H1 (cell line): ENCODE measurements around the gene NDUFA11. TPM values are rescaled to one million over a fixed set of nuclear protein-coding genes. Genes with fewer than 3 reads are reported as not detected.

ENCODE experiments used
- BRCA1 ChIP-seq: IDR thresholded peaks from 2 replicates; pipeline ENCODE4 v1.6.1; 2012; ENCODE audit warnings: low read depth, low read length, improper control_type of control experiment
- CEBPB ChIP-seq: IDR thresholded peaks from 2 replicates; pipeline ENCODE4 v1.6.1; 2012; ENCODE audit warnings: low read depth, low read length
- CHD2 ChIP-seq: IDR thresholded peaks from 2 replicates; pipeline ENCODE4 v1.6.1; 2012; ENCODE audit warnings: low read length, improper control_type of control experiment
- CREB1 ChIP-seq: IDR thresholded peaks from 2 replicates; pipeline ENCODE4 v1.6.1; 2012; ENCODE audit warnings: inconsistent platforms
- CTBP2 ChIP-seq: IDR thresholded peaks from 2 replicates; pipeline ENCODE4 v1.7.0; 2011; ENCODE audit warnings: borderline replicate concordance, mild to moderate bottlenecking, moderate library complexity, mixed read lengths, low read length; ENCODE audit not compliant: insufficient read depth, insufficient read length
- EP300 ChIP-seq, 2 experiments: IDR thresholded peaks; 1 replicate in 1 of 2; 2 replicates in 1 of 2; pipeline ENCODE4 v1.6.1; 2011 to 2012; ENCODE audit warnings: low read depth in 2 of 2, low read length in 2 of 2, mild to moderate bottlenecking in 2 of 2, borderline replicate concordance in 1 of 2, inconsistent platforms in 1 of 2, moderate library complexity in 1 of 2
- HDAC2 ChIP-seq, 2 experiments: fragments of 300-600 bp in 1 of 2; sonication (generic) in 1 of 2; IDR thresholded peaks; 2 replicates each; pipeline ENCODE4 v1.6.1; 2011 to 2012; ENCODE audit warnings: low read depth in 2 of 2, low read length in 2 of 2, mild to moderate bottlenecking in 2 of 2, moderate library complexity in 2 of 2, borderline replicate concordance in 1 of 2, inconsistent platforms in 1 of 2
- HDAC6 ChIP-seq: IDR thresholded peaks from one replicate; pipeline ENCODE4 v1.7.1; 2012; ENCODE audit warnings: low read depth, mild to moderate bottlenecking, inconsistent platforms, low read length, moderate library complexity
- KDM5A ChIP-seq: fragments of 200-600 bp; IDR thresholded peaks from 2 replicates; pipeline ENCODE4 v1.7.1; 2012; ENCODE audit warnings: mild to moderate bottlenecking, low read length, inconsistent platforms, mixed read lengths
- NANOG ChIP-seq: IDR thresholded peaks from 2 replicates; pipeline ENCODE4 v1.6.1; 2011; ENCODE audit warnings: low read length, low read depth, mild to moderate bottlenecking, inconsistent platforms; ENCODE audit not compliant: insufficient read depth, poor library complexity, severe bottlenecking
- PHF8 ChIP-seq: fragments of 200-600 bp; sonication (generic); conservative IDR thresholded peaks from 2 replicates; pipeline ENCODE4 v1.7.1; 2012; ENCODE audit warnings: low read depth, mild to moderate bottlenecking, inconsistent platforms, low read length, moderate library complexity
- POLR2A ChIP-seq, 2 experiments: IDR thresholded peaks; 1 replicate in 1 of 2; 2 replicates in 1 of 2; pipeline ENCODE4 v1.6.1; 2011; ENCODE audit warnings: low read depth in 2 of 2, low read length in 2 of 2, mild to moderate bottlenecking in 2 of 2; ENCODE audit errors: control extremely low read depth in 1 of 2
- POLR2AphosphoS5 ChIP-seq: IDR thresholded peaks from 2 replicates; pipeline ENCODE4 v1.6.1; 2011; ENCODE audit warnings: low read depth, low read length
- RFX5 ChIP-seq: IDR thresholded peaks from 2 replicates; pipeline ENCODE4 v1.6.1; 2011; ENCODE audit warnings: low read depth, low read length, improper control_type of control experiment, borderline replicate concordance
- SP1 ChIP-seq: IDR thresholded peaks from 2 replicates; pipeline ENCODE4 v1.6.1; 2011; ENCODE audit warnings: low read depth, low read length
- SRF ChIP-seq: IDR thresholded peaks from 2 replicates; pipeline ENCODE4 v1.6.1; 2011; ENCODE audit warnings: mild to moderate bottlenecking, low read depth, low read length, moderate library complexity
- TAF1 ChIP-seq: IDR thresholded peaks from 2 replicates; pipeline ENCODE4 v1.6.1; 2011; ENCODE audit warnings: mild to moderate bottlenecking, low read depth, low read length
- TBP ChIP-seq: IDR thresholded peaks from 2 replicates; pipeline ENCODE4 v1.6.1; 2011; ENCODE audit warnings: low read depth, low read length, improper control_type of control experiment
- TEAD4 ChIP-seq: IDR thresholded peaks from 2 replicates; pipeline ENCODE4 v1.6.1; 2012; ENCODE audit warnings: low read depth, low read length, inconsistent platforms, mixed read lengths
- YY1 ChIP-seq: IDR thresholded peaks from 2 replicates; pipeline ENCODE4 v1.6.1; 2011; ENCODE audit warnings: low read depth, mild to moderate bottlenecking, low read length
- polyA plus RNA-seq, 7 experiments: library from polyadenylated mRNA; depleted of rRNA in 3 of 7; stranded (reverse) in 5 of 7; unstranded in 2 of 7; fragments of >200 nt in 5 of 7; fragments of 200-250 nt in 2 of 7; gene quantifications; 1 replicate in 5 of 7; 2 replicates in 1 of 7; 4 replicates in 1 of 7; pipeline versions ENCODE4 v1.2.1 to v1.2.3, GENCODE V29; 2011 to 2013; ENCODE audit warnings: missing spikeins in 2 of 7, mixed read lengths in 2 of 7
- total RNA-seq: library from RNA; stranded (reverse); fragmentation: NEBNext Ultra II Directional; extraction: Animal tissue kit (Norgen Biotek cat#: 25700); gene quantifications from 2 replicates; pipeline ENCODE4 v1.2.1, GENCODE V29; 2021
- TF ChIP-seq, protein P1 (sequence below): IDR thresholded peaks from 2 replicates; pipeline ENCODE4 v1.6.1; 2012; ENCODE audit warnings: low read length, inconsistent platforms
- TF ChIP-seq, protein P2 (sequence below): IDR thresholded peaks from 2 replicates; pipeline ENCODE4 v1.6.1; 2011; ENCODE audit warnings: low read length, improper control_type of control experiment

The NDUFA11 gene
- total and polyA plus RNA-seq, 2 of the 8 experiments (the other 6 are each of a cell fraction or from before 2014, with no cell fraction given), result 205 to 1,037 TPM

DNA sequence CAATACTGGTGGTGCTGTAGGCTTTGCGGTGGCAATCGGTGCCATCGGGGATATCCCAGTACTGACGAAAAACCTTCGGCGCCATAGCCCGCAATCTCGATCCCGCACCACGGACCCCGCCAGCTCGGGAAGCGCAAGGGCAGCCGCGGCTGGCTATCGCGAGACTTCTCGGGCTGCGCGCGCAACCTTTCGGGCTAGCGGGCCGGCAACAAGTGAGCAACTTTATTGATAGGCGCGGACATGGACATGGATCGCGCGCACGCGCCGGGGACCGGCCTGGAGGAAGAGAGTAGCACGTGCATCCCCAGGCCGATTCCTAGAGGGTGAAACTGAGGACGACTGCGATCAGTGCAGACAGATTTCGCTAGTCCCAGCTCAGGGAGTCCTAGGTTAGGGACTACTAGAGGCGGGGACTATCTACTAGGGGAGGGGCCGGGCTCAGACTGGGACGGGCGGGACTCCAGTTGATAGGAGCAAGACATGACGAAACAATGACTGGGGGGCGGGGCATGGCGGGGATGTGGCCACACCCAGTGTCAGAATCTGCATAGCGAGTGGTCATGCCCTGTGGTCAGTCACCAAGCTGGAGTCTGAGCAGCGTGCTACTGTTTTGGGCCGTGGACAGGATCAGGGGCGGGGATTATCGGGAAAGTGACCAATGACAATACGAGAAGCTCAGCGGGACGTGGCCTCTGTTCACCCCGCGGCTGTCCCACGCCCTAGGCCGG lies at the start of gene NDUFA11 (continued):
- TF ChIP-seq, protein P1, sequence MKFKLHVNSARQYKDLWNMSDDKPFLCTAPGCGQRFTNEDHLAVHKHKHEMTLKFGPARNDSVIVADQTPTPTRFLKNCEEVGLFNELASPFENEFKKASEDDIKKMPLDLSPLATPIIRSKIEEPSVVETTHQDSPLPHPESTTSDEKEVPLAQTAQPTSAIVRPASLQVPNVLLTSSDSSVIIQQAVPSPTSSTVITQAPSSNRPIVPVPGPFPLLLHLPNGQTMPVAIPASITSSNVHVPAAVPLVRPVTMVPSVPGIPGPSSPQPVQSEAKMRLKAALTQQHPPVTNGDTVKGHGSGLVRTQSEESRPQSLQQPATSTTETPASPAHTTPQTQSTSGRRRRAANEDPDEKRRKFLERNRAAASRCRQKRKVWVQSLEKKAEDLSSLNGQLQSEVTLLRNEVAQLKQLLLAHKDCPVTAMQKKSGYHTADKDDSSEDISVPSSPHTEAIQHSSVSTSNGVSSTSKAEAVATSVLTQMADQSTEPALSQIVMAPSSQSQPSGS, result 0 out of 2 replicates have a peak, but pooled peaks have one; percentile 24
- TF ChIP-seq, protein P2, sequence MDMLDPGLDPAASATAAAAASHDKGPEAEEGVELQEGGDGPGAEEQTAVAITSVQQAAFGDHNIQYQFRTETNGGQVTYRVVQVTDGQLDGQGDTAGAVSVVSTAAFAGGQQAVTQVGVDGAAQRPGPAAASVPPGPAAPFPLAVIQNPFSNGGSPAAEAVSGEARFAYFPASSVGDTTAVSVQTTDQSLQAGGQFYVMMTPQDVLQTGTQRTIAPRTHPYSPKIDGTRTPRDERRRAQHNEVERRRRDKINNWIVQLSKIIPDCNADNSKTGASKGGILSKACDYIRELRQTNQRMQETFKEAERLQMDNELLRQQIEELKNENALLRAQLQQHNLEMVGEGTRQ, result no peak
- TF ChIP-seq PHF8, result peak; percentile 96
- TF ChIP-seq POLR2A (IDR thresholded peaks at IDR 0.05; ENCODE audit: control extremely low read depth in 1 of 2, low read depth in 2 of 2, low read length in 2 of 2), result peak; percentile 78 to 80
- TF ChIP-seq HDAC6, result no peak
- peak; percentile 56 for TF ChIP-seq TBP
- peak; percentile 15 to 42; a peak in 1 of 4 replicates for TF ChIP-seq HDAC2 (IDR thresholded peaks at IDR 0.05; ENCODE audit: borderline replicate concordance in 1 of 2, low read depth in 2 of 2, low read length in 2 of 2)
- TF ChIP-seq YY1, result peak; percentile 82
- no peak for TF ChIP-seq SRF
- TF ChIP-seq TEAD4, result peak; percentile 41; the same call in 1 of the 2 replicates
- peak; percentile 98 for TF ChIP-seq CHD2
- peak; percentile 55 for TF ChIP-seq NANOG
- TF ChIP-seq CTBP2, result peak; percentile 27
- 0 out of 2 replicates have a peak, but pooled peaks have one; percentile 29 for TF ChIP-seq CEBPB
- peak; percentile 85 for TF ChIP-seq POLR2AphosphoS5
- TF ChIP-seq EP300 (IDR thresholded peaks at IDR 0.05; ENCODE audit: borderline replicate concordance in 1 of 2, low read depth in 2 of 2, low read length in 2 of 2), result no peak
- peak; percentile 92 for TF ChIP-seq BRCA1
- peak; percentile 74 for TF ChIP-seq TAF1
- no peak for TF ChIP-seq RFX5
- TF ChIP-seq CREB1, result peak; percentile 61
- TF ChIP-seq SP1, result peak; percentile 37; the same call in 1 of the 2 replicates
- 0 out of 2 replicates have a peak, but pooled peaks have one; percentile 10 for TF ChIP-seq KDM5A
